HG02759 (cell line): Measurements from ENCODE around the gene HEPACAM.
A peak's percentile ranks its signal among the peaks of the same experiment; 100 is the strongest.
"Not testable (repeated sequence)": the region's sequence is repeated elsewhere in the genome, so short reads cannot be mapped to it uniquely, and the experiment has no call there.

Source experiments
- ATAC-seq: cut with Tn5 transposase; IDR thresholded peaks from one replicate; pipeline ENCODE4 v1.9.1; 2021; ENCODE audit warnings: mild to moderate bottlenecking, moderate library complexity; ENCODE audit not compliant: unreplicated experiment

HEPACAM gene

DNA sequence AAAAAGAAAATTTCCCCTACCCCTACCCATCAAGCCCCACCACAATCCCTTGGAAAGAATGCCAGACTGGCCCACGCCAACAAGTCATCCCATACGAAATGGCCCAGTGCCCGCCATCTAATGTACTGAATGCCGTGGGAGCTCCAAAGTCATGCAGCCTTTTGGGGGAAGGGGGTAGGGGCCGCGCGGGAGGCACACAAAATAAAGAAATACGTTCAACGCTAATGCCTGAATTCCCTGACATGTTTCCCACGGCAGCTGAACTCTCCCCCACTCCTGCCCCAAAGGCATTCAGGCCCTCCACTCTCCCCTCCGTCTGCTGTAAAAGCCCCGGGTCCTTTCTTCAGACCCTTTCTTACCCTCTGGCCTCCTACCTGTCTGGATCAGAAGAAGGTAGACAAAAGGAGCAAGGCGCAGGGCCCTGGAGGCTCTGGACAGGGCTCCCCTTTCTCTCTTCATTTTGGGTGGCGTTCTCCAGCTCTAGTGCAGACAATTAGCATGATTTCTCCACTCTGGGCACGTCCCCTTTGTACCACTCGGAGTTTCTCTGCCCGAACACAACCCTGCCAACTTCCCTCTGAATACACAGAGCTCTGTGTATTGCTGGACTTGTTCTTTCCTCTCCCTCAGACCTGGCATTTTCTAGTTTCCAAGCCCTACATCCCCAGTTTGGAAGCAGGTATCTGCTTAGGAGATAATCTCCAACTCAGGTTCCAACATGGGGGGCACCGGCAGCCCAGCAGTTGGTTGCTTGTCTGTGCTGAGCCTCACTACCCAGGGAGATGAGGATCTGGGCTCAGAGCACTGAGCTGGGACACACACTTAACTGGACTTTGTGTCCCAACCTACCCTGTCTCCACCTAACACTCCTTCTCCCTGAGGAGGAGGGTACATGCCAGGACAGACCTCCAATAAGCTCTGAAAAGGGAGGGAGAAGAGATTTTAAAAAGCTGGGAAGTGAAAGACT is at the start of gene HEPACAM:
Gene HEPACAM, minus strand, starts transcription at position 500 of the 967 bp plus-strand sequence. Its CDS starts 41 bp downstream, at position 459.
- ATAC-seq: no peak

DNA sequence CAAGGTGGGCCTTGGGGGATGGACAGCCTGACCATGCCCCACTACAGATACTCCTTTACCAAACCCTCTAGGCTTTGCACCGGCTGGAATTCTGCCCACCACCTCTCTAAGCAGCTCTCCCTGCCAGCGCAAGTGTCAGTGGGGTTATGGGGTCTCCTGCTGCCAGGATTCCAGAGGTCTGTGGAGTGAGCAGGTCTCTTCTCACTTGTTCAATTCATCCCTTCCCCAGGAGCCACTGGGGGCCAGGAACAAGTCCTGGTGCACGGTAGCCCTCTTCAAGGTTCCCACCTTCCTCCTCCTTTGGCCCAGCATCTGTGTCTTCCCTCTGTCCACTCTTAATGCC is 48.6 kb upstream of the HEPACAM start:
- no peak for ATAC-seq

GRCh38 chr11:124983674-124984511 is 48.0 kb upstream of the HEPACAM start:
- no peak for ATAC-seq

DNA sequence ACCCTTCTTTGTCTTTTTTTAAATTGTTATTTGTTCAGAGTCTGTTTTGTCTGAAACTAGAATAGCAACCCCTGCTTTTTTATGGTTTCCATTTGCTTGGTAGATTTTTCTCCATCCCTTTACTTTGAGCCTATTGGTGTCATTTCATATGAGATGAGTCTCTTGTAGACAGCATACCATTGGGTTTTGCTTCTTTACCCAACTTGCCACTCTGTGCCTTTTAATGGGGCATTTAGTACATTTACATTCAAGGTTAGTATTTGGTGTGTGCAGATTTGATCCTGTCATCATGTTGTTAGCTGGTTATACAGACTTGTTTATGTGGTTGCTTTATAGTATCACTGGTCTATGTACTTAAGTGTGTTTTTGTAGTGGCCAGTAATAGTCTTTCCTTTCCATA is 46.2 kb upstream of the HEPACAM start:
- ATAC-seq: no peak

DNA sequence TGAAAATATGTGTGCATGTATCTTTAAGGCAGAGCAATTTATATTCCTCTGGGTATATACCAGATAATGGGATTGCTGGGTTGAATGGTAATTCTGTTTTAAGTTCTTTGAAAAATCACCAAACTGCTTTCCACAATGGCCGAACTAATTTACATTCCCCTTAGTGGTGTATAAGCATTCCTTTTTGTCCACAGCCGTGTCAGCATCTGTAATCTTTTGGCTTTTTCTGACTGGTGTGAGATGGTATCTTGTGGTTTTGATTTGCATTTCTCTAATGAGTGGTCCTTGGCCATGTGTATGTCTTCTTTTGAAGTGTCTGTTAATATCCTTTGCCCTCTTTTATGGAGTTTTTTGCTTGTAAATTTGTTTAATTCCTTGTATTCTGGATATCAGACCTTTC is 42.5 kb upstream of the HEPACAM start:
- ATAC-seq: no peak

GRCh38 chr11:124977006-124977405 is 41.2 kb upstream of the HEPACAM start:
- ATAC-seq: no peak

GRCh38 chr11:124976531-124976930 is 40.7 kb upstream of the HEPACAM start:
- no peak for ATAC-seq

- ATAC-seq: no peak
These were observed 36.0 kb upstream of the HEPACAM start for GRCh38 chr11:124971810-124972209.

GRCh38 chr11:124970925-124971324 is 35.1 kb upstream of the HEPACAM start:
- ATAC-seq: no peak

- ATAC-seq: not testable (repeated sequence)
These were observed 32.4 kb upstream of the HEPACAM start for GRCh38 chr11:124968197-124968596.

- ATAC-seq: peak; percentile 79
These were observed 26.2 kb upstream of the HEPACAM start for GRCh38 chr11:124961972-124962609.

DNA sequence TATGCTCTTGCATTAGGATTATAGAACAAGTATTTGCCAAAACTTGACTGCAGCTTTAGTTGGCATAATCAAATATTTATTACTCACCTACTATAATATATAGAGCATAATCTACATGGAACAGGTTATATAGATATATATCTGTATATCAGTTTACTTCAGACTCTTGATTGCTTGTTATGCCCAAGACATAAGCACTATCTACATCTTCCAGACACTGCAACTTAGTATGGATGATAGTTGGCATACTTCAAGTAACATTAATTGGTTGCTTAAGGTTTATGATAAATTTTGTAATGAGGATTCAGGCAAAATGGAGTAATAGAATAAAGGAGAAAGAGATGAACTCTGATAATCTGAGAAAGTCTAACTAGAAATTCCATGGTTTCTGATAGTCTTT is 19.2 kb upstream of the HEPACAM start:
- no peak for ATAC-seq

DNA sequence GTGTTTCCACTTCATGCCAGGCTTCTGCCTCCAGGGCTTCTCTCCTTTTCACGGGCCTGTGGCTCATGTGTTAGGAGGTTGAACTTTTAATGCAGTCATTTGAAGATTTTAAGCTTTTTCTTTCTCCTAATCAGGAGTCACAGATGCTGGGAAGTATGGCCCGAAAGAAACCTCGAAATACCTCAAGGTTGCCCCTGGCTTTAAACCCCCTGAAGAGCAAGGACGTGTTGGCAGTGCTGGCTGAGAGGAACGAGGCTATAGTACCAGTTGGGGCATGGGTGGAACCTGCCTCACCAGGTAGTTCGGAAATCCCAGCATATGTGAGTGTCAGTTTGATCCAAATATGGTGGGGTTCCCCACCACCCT is 18.7 kb upstream of the HEPACAM start:
- no peak for ATAC-seq

DNA sequence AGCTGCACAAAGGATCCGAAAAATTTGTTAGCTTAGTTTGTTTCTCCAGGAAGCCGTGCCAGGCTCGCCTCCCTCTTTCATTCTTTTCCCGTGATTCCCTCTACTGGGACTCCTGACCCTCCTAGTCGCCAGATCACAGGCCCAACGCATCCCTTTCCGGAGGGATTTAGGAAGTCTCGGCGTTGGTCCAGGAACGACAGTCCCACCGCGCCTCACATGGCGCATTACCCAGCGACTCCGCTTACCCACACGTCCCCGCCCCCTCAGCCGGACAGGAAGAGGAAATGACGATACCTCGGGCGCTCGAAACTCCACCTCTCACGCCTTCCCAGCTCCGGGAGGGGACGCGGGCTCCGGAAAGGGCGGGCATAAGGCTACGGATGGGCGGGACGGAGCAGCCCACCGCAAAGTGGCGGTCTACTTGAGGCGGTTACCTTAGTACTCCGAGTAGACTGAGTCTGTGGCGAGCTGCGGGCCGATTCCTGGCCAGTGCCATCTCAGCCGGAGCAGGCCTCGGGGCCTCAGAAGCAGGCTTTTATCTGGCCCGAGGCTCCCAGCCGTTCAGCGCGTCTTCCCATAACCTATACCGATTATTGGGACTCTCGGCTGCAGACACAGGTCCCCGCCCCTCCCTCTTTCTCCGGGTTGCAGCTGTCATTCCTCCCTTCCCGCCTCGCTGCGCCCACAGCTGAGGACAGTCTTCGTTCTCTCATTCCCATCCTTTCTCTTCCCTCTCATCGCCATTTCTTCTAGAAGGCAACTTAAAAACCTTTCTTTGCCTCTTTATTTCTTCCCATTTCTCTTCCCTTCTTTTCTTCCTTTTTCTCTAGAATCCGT is 18.1 kb upstream of the HEPACAM start, which contains the start of gene CCDC15:
Gene CCDC15, plus strand, starts transcription at position 450 of the 837 bp plus-strand sequence. CDS start 531 bp downstream, outside the sequence.
- peak; percentile 100 for ATAC-seq

DNA sequence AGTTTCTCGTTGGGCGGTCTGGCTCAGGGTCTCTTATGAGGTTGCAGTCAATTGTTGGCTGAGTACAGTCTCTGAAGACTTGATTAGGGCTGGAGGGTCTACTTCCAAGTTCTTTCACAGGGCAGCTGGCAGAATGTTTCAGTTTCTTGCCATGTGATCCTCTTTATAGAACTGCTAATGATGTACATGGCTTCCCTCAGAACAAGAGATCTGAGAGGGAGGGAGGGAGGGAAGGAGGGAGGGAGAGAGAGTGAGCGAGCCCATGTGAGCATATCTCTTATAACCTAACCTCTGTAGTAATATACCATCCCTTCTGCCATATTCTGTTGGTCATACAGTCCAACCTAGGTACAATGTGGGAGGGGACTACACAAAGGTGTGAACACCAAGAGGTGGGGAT is 15.5 kb upstream of the HEPACAM start:
- ATAC-seq: no peak

GRCh38 chr11:124950601-124951330 is 14.9 kb upstream of the HEPACAM start:
- no peak for ATAC-seq

GRCh38 chr11:124946735-124947141 is 10.9 kb upstream of the HEPACAM start:
- ATAC-seq: no peak

- no peak for ATAC-seq
These were observed 10.0 kb upstream of the HEPACAM start for GRCh38 chr11:124945826-124946225.

DNA sequence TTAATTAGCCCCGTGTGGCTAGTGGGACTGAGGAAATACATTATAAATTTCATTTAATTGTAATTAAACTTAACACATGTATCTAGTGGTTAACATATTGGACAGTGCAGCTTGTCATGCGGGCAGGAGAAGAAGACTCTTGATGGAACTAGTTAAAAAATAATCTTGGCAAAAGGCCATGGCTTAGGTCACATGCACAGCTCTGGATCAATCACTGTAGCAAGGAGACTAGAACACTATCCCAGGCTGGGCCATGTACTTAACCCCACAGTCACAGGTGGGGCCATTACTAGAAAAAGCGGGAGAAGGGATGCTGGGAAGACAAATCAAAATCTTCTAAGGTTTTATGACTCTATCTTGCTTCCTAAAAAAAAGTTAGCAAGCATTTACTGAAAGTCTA is 8.7 kb upstream of the HEPACAM start:
- ATAC-seq: no peak

- no peak for ATAC-seq
These were observed 7.9 kb upstream of the HEPACAM start for GRCh38 chr11:124943741-124944140.
